HG02840 (cell line): ENCODE measurements around the gene HSD11B1.

Source experiments
- ATAC-seq: cut with Tn5 transposase; IDR thresholded peaks from one replicate; pipeline ENCODE4 v1.9.1; 2021; ENCODE audit warnings: mild to moderate bottlenecking, moderate library complexity, moderate number of reproducible peaks; ENCODE audit not compliant: unreplicated experiment, low FRiP score

HSD11B1 gene

DNA sequence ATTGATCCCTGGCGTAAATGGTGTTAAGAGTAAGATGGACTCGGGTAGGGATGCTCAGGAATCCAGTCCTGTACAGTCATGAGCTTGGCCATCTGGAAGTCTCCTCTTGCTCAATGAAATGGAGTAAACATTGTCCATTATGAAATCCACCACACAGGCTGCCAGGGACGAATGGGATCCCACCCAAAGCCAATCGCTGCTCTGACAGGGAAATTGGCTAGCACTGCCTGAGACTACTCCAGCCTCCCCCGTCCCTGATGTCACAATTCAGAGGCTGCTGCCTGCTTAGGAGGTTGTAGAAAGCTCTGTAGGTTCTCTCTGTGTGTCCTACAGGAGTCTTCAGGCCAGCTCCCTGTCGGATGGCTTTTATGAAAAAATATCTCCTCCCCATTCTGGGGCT is at the start of gene HSD11B1:
TSS of gene HSD11B1 (plus strand) at position 263 of the 400 bp plus-strand sequence. CDS start at position 360, 97 bp downstream.
- ATAC-seq: no peak

DNA sequence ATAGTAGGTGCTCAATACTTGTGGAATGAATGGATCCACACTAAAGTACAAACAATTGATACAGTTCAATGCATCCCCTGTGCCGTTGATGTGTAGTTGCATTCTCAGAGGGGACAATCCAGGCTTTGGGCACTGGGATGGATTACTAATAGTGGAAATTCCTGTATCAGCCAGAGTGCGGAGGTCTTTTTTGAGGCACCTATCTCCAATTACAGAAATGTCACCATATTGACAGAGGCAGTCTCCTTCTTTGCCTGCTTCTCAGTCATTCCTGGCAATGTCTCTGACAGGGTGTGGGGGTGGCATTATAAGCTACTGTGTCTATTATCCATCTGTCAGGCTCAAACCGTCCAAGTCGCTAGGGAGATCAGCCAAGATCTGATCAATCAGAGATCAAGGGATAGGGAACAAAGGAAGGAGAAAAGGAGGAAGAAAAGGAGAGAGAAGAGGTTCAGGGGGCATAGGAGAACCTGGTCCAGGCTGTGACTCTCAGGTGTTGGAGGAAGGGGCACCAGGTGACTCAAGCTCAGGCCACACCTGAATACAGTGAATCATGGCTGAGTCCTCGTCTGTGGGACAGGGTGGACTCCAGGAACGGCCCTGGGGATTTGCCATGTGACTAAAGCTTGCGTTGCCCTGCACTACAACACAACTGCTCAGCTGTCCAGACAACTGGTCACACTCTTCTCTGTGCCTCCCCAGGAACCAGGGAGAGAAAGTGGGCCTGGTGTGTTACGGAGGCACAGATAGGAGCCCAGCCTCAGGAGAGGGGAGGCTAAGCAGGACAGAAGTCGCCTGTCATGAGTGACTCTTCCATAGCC is 49.0 kb upstream of the HSD11B1 start:
- ATAC-seq: no peak

DNA sequence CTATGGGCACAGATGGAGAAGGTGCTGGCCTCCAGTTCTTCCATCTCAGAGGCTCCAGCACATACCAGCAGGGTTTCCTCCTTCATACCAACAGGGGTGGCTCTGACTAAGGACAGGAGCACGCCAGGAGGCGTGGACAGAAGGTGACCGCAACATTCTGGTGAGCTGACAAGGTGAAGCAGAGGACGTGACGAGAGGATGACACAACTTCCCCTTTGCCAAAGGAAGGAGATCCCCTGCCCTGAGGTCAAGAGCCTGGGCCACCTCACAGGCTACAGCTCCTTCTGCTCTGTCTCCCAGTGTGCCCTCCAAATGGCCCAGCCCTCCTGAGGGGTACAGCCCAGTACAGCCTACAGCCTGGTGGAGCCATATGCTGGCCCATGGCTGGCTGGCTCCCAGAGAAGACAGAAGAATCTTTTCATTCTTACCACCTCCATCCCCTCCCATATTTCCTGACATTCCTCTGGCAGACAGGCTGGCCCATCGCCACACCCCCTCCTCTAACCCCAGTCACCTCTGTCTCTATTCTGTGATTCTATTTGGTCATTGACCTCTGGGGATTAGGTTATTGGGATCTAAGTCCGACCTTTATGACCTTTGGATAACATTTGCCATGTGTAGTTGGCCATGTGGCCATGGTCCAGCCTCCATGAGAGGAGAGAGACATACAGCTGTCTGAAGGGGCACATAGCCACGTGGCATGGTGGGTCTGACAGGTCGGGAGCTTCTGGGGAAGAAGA is 47.3 kb upstream of the HSD11B1 start:
- ATAC-seq: no peak

- ATAC-seq: no peak
Observed at GRCh38 chr1:209657918-209658317, 46.7 kb upstream of the HSD11B1 start.

DNA sequence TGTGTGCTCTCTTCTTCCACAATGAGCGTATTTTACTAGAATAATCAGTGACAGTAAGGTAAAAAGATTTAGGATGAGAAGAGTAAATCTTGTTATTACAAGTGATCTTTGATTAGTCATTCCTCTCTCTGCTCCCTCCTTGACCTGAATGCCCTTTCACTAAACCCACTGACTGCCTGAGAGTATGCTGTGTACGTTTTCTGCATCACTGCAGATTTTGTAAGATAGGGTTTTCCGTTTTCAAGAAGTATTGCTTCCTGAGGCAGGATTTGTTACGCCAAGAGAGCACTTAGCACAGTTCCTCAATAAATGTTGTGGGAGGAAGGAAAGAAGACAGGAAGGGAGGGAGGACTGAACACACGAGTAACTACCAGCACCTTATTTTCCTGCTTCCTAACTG is 44.7 kb upstream of the HSD11B1 start:
- peak; percentile 63 for ATAC-seq

GRCh38 chr1:209661071-209661470 is 43.6 kb upstream of the HSD11B1 start:
- no peak for ATAC-seq

- no peak for ATAC-seq
Observed at GRCh38 chr1:209662879-209663327, 41.7 kb upstream of the HSD11B1 start.

DNA sequence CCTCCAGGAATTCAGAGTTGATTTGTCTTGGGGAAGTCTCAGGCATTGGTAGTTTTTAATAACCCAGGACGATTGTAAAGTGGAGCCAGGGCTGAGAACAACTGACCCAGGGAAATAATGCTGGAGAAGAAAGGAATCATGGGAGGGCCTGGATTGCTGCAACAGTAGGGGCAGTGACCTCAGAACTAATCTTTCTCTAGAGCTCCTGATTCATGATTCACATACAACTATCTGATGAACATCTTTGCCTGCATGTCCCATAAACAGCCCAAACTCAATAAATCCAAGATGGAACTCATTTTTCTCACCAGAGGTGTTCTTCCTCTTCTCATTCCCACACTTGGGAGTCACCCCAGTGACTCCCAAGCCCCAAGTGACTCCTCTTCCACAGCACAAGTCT is 37.5 kb upstream of the HSD11B1 start:
- ATAC-seq: no peak

- no peak for ATAC-seq
Observed at GRCh38 chr1:209667708-209668107, 36.9 kb upstream of the HSD11B1 start.

DNA sequence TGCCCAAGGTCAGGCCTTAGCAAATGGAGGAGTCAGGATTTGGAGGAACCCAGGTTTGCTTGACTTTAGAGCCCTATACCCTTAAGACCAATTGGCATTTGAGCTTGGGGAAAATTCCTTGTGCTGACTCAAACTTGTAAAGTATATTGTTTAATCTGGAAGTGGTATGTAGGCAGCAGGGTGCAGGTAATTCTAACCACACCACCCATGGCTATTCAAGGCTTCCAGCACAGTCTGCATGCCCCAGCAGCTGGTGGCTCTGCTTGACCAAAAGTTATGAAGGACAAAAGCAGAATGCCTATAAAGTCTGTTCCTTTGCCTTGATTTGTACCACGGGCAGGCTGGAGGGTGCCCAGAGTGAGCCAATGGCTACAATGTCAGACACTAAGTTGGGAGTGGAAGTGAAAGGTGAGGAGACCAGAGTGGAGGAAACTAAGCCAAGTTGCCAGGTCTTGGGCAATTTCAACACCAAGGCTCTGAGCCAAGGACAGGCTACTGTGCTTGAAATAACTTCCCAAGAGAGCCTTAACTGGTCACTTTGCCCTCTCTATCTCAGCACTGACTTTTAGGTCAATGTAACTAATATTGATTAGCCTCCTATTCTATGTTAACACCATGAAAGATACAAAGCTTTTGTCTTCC is 34.1 kb upstream of the HSD11B1 start:
- no peak for ATAC-seq

DNA sequence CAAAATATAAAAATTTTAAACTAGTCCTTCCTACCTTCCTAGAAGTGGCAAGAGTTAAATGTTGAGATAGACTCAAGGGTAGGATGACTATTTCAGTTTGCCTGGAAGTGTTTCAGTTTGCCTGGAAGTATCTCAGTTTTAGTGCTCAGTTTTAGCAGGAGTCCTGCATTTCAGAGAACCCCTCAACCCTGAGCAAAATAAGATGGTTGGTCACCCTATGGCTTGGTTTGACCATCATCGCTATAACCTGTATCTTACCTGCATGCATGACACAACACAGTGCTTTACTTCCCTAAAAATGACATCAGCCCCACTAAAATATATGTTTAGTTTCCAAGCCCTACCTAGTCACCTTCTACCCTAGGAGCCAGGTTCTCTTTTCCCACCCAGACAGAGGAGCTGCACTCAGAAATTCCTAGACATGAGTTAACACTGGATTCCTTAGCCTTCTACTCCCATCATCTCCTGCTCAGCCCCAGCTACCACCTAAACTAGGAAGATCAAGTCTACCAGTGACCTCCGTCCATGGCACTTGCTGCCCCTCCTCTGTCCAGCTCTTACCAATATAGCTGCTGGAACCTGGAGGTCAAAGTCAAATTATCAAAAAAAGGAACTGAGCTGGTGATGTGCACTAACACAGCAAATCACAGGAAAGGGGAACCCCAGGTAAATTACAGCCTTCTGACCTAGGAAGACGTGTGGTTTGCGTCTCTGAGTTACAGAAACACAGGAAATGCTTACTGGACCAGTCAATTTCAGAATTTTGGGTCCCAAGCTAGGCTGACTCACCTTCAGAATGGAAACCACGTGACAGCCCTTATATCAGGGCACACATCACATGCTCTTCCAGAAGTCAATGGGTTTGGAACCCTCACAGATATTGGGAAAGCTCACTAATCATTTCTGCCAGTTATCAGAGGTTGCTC is 31.7 kb upstream of the HSD11B1 start:
- ATAC-seq: peak; percentile 93

DNA sequence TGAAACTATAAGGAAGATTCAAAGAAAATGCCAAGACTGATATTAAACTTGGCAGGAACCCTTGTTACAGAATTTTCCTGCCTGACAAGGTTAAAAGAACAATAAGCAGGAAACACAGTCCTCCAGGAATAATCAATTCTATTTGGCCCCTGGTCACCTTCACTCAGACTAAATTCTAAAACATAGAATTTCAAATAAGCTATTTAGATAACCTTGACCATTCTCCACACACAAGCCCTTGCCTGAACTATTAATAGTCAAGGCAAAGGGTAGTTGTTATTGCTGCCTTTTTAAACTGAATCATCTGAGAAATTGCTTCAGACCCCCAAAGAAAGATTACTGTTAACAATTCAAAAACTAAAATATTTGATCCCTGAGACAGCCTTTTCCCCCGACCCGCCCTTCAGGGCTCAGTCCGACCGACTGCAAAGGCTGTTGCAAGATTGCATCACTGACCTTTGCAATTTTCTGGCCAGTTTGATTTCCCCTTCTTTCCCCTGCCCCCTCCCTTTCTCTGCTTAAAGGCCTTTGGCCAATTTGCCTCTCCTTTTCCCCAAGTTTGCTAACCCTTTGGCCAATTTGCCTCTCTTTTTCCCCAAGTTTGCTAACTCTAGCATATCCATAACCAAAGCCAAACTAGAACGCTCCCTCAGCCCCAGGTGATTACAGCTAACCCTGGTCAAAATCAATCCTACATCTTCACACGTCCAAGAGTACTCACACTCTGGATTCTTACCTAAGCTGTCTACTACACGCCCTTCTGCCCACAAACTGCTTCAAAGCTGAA is 30.8 kb upstream of the HSD11B1 start:
- ATAC-seq: no peak

DNA sequence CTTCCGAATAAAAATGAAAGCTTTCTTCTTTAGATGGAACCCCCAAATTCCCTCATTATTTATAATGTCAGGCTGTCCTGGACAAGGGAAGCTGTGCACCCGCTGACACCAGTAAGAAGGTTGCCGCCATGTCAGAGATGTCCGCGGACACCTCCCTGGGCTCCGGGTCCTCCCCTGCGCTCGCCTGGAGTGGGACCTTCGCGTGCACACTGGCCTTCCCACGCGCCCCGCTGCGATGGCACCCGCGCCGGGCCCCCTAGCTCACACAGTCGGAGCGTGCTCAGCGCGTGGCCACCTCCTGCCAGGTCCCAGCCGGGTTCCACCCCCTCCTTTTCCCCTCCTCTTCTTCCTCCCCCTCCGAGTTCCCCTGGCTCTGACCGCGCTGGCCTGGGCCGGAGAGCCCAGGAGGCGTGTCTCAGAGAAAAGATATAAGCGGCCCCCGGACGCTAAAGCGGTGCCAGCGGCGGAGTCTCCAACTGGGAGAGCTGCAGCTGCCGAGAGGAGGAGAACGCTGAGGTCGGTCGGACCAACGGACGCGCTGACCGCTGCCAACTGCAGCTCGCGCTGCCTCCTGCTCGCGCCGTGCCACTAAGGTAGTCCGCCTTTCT is 29.6 kb upstream of the HSD11B1 start, which contains the start of gene G0S2:
TSS of gene G0S2 (plus strand) at position 456 of the 608 bp plus-strand sequence. CDS start 273 bp downstream, outside the sequence.
- no peak for ATAC-seq

- ATAC-seq: no peak
Observed at GRCh38 chr1:209675565-209676154, 29.0 kb upstream of the HSD11B1 start.

DNA sequence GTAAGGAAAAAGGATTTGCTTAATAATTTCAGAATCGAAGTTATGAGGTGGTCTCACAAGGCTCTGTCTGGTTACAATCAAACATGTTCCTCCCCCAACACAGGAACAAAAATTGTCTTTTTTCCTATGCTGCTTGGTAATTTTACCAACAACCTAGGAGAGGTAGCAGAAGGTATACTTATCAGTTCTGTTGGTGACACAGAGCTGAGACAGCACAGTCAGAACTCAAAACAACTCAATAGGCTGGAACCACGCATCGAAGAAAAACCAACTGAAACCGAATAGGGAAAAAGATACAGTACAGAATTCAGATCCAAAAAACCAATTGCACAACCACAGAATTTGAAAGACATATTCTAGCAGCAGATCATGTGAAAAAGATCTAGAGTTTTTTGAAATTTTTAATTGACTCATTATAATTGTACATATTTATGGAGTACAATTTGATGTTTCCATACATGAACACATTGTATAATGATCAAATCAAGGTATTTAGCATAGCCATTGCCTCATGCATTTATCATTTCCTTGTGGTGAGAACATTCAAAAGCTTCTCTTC is 25.6 kb upstream of the HSD11B1 start:
- ATAC-seq: no peak

DNA sequence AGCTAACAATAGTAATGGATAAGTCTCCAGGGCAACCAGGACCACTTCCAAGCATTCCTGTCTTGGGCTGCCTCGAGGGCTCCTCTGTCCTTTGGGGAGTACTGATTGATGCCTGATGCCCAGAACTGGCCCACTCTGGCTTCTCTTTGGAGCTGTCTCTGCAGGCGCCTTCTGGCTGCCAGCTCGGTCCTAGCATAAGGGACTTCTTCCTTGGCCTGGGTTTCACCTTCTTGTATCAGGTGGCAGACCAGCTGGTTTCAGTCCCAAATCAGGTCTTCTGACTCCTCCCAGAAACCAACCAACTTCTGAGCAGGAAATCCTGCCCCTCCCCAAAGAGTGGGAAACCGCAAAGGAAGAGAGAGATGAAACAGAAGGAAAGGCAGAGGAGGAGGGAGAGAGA is 18.8 kb upstream of the HSD11B1 start:
- ATAC-seq: no peak

GRCh38 chr1:209686322-209686721 is 18.3 kb upstream of the HSD11B1 start:
- no peak for ATAC-seq

DNA sequence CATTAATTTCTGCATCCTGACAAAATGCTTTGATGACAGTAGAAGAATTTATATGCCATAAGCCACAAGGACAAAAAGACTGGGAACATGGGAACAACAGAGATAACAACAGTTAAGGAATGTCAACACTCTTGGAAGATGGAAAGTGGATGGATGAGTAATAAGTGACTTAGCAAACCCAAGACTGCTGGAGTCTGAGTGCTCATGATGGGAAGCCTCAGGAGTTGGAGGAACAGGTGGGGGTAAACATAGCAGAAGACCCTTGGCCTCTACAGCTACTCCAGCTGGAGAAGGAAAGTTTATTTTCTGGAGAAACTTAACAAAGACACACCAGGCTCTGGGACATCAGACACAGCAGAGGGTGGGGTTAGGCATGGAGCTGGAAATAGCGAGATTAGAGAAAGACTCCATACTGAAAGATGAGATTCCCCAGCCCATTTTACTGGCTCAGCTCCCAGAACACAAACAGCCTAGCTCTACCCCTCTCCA is 15.9 kb upstream of the HSD11B1 start:
- ATAC-seq: no peak
